Heart right ventricle (tissue), 16 donors: ENCODE measurements around the gene LRP1B. TPM values are rescaled to one million over a fixed set of nuclear protein-coding genes. Genes with fewer than 3 reads are reported as not detected.

Experiments
- ATAC-seq, 8 donors: fragments of 200-7000 bp; cut with Tn5 transposase; one replicate each; pipeline ENCODE4 v1.9.1; 2020; ENCODE audit warnings: mild to moderate bottlenecking in 8 of 8, moderate library complexity in 8 of 8, moderate number of reproducible peaks in 1 of 8
- DNase-seq, 2 donors: peaks; one replicate each; pipeline ENCODE4 v3.0.0-alpha.2; 2020
- H3K27ac ChIP-seq, 10 donors: fragments of 200-600 bp; sonication (generic) in 2 of 10; one replicate each; pipeline versions ENCODE4 v1.5.0 to v1.8.0; 2020 to 2022; ENCODE audit warnings: mild to moderate bottlenecking in 3 of 10
- H3K27me3 ChIP-seq, 7 donors: fragments of 200-600 bp; one replicate each; pipeline ENCODE4 v1.8.0; 2021 to 2022; ENCODE audit warnings: mild to moderate bottlenecking in 2 of 7
- H3K36me3 ChIP-seq, 9 donors: fragments of 200-600 bp; sonication (generic) in 1 of 9; one replicate each; pipeline versions ENCODE4 v1.5.0 to v1.8.0; 2020 to 2022; ENCODE audit warnings: mild to moderate bottlenecking in 2 of 9
- H3K4me1 ChIP-seq, 9 donors: fragments of 200-600 bp; sonication (generic) in 1 of 9; one replicate each; pipeline versions ENCODE4 v1.5.0 to v1.8.0; 2020 to 2022; ENCODE audit warnings: mild to moderate bottlenecking in 4 of 9
- H3K4me3 ChIP-seq, 10 donors: fragments of 200-600 bp; sonication (generic) in 2 of 10; one replicate each; pipeline versions ENCODE4 v1.5.0 to v1.8.0; 2020 to 2022; ENCODE audit warnings: mild to moderate bottlenecking in 7 of 10, moderate library complexity in 2 of 10
- H3K9me3 ChIP-seq, 11 donors: fragments of 200-600 bp in 10 of 11; sonication (generic) in 2 of 11; one replicate each; pipeline versions ENCODE4 v1.5.0 to v1.8.0; 2013 to 2022; ENCODE audit warnings: mild to moderate bottlenecking in 2 of 11, control low read depth in 1 of 11, moderate library complexity in 1 of 11
- WGBS, 2 donors: extraction: QIAGEN DNeasy Blood & Tissue Kit; methylation state at CpG; one replicate each; pipeline ENCODE4 v1.1.7; 2013; ENCODE audit warnings: inconsistent platforms in 1 of 2; 5-methylcytosine and 5-hydroxymethylcytosine counted together
- intact Hi-C, 10 donors: fragments of 100-400 bp; cut with DNase I; formaldehyde crosslinking; loops; one replicate each; pipeline versions ENCODE4 v1.11.1 to v1.14.2; 2022
- polyA plus RNA-seq, 2 donors: library from polyadenylated mRNA; stranded (reverse); fragments of 200-250 nt; gene quantifications; one replicate each; pipeline ENCODE4 v1.2.3, GENCODE V29; 2013
- total RNA-seq, 10 donors: library from RNA; stranded (reverse); fragmentation: NEBNext Ultra II Directional in 3 of 10; extraction: Animal tissue kit (Norgen Biotek cat#: 25700) in 3 of 10; gene quantifications; one replicate each; pipeline versions ENCODE4 v1.2.1 to v1.2.4, GENCODE V29; 2021 to 2023
- TF ChIP-seq, protein P1 (sequence below), 9 donors: fragments of 200-600 bp; sonication (generic) in 2 of 9; IDR thresholded peaks; one replicate each; pipeline versions ENCODE4 v1.5.0 to v1.8.0; 2021 to 2022; ENCODE audit warnings: antibody characterized with exemption in 9 of 9, mild to moderate bottlenecking in 5 of 9, moderate library complexity in 1 of 9
- donor health status: Arrhythmogenic right ventricular cardiomyopathy.
- donor health status: ischemic (EF 13 %, LVEDD 7.1; RV severe dilation, severe dysfunction).
- donor health status: healthy with polysubstance abuse.
- donor health status: DM: no; HTN: yes; CAD: no.
- donor health status: DM: no; HTN: no; CAD: no.
- donor health status: ischemic (EF 25% LVEDD 6.9; RV normal size, moderate dysfunction).
- donor health status: ischemic (EF 25% LVEDD 5.7; RV mildly dilated, moderate dysfunction).
- donor health status: healthy.
- donor health status: DM: yes; HTN: yes; CAD: no.
- donor health status: Ischemic cardiomyopathy.
- donor health status: ischemic (EF 35%, LVEDD 5.7; RV mildly dilated, moderate dysfunction).
- donor health status: nonischemic (EF 11% LVEDD 7.7; RV severe dilation, severe dysfunction).
- donor health status: DM: yes; HTN: yes; CAD: no.
- donor health status: PGD.
- donor health status: ischemic (EF 29% LVEDD 5.4; RV normal size, mild dysfunction).
- donor health status: nonischemic (EF 23%, LVEDD 6.1; RV moderate dilation, normal function).

The LRP1B gene
- total and polyA plus RNA-seq, 12 donors, result 0.02 to 0.27 (median 0.14) TPM; not detected in 1

DNA sequence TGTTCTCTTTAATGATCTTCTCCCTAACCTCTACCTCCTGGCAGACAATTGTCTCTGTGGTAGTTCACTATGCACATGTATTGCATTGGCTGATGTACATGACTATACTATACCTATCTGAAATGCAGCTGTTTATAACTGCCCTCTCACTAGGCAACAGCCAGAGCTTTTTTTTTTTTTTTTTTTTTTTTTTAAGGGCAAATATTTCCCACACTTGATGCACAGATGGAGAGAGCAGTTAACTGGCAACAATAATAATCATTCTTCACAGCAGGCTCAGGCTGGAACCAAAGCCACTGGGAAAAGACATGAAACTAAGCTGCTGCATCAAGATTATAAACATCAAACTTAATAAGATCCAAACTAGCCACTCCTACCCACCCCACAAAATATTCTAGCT, 707.7 kb downstream of the LRP1B start:
- no peaks in the 10 kb centered on the region for H3K36me3 ChIP-seq
- intact Hi-C loops, result no loop called here

DNA sequence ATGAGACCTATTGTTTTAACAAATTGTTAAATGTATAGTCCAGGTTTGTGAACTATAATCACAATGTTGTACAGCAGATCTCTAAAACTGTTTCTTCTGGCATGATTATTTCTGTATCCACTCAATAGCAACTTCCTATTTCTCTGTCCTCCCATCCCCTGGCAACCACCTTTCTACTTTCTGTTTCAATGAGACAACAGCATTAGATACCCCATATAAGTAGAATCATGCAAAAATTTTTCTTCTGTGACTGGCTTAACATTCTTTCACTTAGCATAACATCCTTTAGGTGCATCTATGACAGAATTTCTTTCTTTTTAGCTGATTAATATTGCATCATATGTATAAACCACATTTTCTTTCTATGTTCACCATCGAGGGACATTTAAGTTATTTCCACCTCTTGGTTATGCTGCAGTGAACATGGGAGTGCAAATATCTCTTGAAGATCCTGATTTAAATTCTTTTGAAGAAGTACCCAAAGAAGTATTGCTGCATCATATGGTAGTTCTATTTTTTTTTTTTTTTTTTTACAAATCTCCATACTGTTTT, 713.5 kb downstream of the LRP1B start:
- no peaks in the 10 kb centered on the region for H3K36me3 ChIP-seq
- WGBS, 2 donors, result 82 to 91% methylated on average over 1 of the region's 1 CpG
- no peak for ATAC-seq

More for the DNA sequence above, 707.7 kb downstream of the LRP1B start:
- TF ChIP-seq, protein P1, sequence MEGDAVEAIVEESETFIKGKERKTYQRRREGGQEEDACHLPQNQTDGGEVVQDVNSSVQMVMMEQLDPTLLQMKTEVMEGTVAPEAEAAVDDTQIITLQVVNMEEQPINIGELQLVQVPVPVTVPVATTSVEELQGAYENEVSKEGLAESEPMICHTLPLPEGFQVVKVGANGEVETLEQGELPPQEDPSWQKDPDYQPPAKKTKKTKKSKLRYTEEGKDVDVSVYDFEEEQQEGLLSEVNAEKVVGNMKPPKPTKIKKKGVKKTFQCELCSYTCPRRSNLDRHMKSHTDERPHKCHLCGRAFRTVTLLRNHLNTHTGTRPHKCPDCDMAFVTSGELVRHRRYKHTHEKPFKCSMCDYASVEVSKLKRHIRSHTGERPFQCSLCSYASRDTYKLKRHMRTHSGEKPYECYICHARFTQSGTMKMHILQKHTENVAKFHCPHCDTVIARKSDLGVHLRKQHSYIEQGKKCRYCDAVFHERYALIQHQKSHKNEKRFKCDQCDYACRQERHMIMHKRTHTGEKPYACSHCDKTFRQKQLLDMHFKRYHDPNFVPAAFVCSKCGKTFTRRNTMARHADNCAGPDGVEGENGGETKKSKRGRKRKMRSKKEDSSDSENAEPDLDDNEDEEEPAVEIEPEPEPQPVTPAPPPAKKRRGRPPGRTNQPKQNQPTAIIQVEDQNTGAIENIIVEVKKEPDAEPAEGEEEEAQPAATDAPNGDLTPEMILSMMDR (IDR thresholded peaks at IDR 0.05), result no peak
- Histone ChIP-seq H3K9me3 (peaks cover 0 to 5% (median 0%) of the 10 kb centered on the region in 11 donors), H3K4me1 (no peaks in the 10 kb centered on the region), H3K27me3 (no peaks in the 10 kb centered on the region), H3K4me3 (no peak overlapping the region), H3K27ac (no peak overlapping the region)
- ATAC-seq (no peak), DNase-seq (no peak)

DNA sequence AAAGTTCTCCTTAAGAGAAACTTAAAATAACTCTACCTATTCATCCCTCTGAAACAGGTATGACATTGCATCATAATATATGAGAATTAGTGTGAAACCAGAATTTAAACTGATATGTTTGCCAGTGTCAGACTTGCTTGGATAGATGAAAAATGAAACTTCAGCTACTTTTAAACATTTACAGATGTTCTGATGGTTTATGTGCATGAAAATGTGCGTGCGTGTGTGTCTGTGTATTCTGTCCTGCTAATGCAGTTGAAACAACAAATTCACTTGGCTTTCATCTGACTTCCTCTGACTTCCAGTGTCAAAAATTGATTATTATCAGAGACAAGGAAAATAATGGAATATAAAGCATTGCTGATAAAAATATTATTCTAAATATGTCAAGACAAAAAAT, 719.4 kb downstream of the LRP1B start:
- no peak overlapping the region for H3K27ac ChIP-seq
- H3K4me1 ChIP-seq, result no peaks in the 10 kb centered on the region
- no peaks in the 10 kb centered on the region for H3K27me3 ChIP-seq
- intact Hi-C loops, result no loop called here
- no peaks in the 10 kb centered on the region for H3K36me3 ChIP-seq
- ATAC-seq (no peak), DNase-seq (no peak)
- H3K4me3 ChIP-seq, result no peak overlapping the region
- no peaks in the 10 kb centered on the region for H3K9me3 ChIP-seq
- 89 to 93% methylated on average over 2 of the region's 2 CpGs for WGBS, 2 donors
- TF ChIP-seq, protein P1 (IDR thresholded peaks at IDR 0.05), result no peak

More for the DNA sequence above, 713.5 kb downstream of the LRP1B start:
- intact Hi-C loops, result no loop called here
- no peak overlapping the region for H3K4me3 ChIP-seq
- H3K9me3 ChIP-seq, result no peaks in the 10 kb centered on the region
- no peak for DNase-seq
- no peak overlapping the region for H3K27ac ChIP-seq
- no peaks in the 10 kb centered on the region for H3K27me3 ChIP-seq
- TF ChIP-seq, protein P1 (IDR thresholded peaks at IDR 0.05), result no peak
- no peaks in the 10 kb centered on the region for H3K4me1 ChIP-seq

DNA sequence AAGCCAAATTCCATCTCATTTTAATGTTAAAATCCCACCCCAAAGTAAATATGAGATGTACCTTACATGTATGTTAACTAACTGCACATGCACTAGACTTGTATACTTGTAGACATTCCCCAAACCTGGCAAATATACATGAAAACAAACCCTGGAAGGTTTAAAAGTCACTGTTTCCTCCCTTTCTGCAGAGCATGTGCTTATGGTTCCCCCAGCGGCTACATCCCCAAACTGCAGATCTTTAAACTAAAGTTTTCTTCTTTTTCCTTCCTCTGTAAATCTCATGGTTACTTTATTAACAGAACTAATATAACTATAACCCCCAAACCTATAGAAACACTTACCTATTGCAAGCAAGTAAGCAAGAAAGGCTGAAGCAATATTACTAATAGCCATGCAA, 731.5 kb downstream of the LRP1B start:
- ATAC-seq (no peak), DNase-seq (no peak)
- 35 to 48% methylated on average over 1 of the region's 1 CpG for WGBS, 2 donors
- Histone ChIP-seq H3K27ac (no peak overlapping the region), H3K36me3 (no peaks in the 10 kb centered on the region), H3K4me3 (no peak overlapping the region), H3K9me3 (no peaks in the 10 kb centered on the region), H3K4me1 (no peaks in the 10 kb centered on the region), H3K27me3 (no peaks in the 10 kb centered on the region)
- intact Hi-C loops, result no loop called here
- TF ChIP-seq, protein P1 (IDR thresholded peaks at IDR 0.05), result peak in 6 of 9 donors; percentile 6 to 38 (median 24)
